Fibroblast of the aortic adventitia (primary cell): Measurements from ENCODE around the gene AURKA. TPM values are rescaled to one million over a fixed set of nuclear protein-coding genes. Genes with fewer than 3 reads are reported as not detected.

Source experiments
- DNase-seq: peaks from one replicate; pipeline ENCODE4 v3.0.0-alpha.2; 2010; ENCODE audit warnings: low read depth
- H3K4me3 ChIP-seq: 2 replicates; pipeline ENCODE4 v1.5.1; 2011; ENCODE audit warnings: low read depth, mild to moderate bottlenecking, control low read depth, low read length, moderate library complexity
- CTCF ChIP-seq: IDR thresholded peaks from 2 replicates; pipeline ENCODE4 v1.5.1; 2011; ENCODE audit warnings: mild to moderate bottlenecking, low read length, control low read depth, inconsistent platforms; ENCODE audit not compliant: insufficient read depth
- total RNA-seq: library from RNA; depleted of rRNA; stranded (reverse); fragments of >200 nt; gene quantifications from 2 replicates; pipeline ENCODE4 v1.2.3, GENCODE V29; 2012; ENCODE audit warnings: low replicate concordance

AURKA gene
- total RNA-seq, 1 donor, result 29.1 TPM

- DNase-seq, result peak; percentile 93
- H3K4me3 ChIP-seq, result no peak overlapping the region
- TF ChIP-seq CTCF, result no peak
Observed at GRCh38 chr20:56373942-56374341, 18.1 kb downstream of the AURKA start.

- no peak for TF ChIP-seq CTCF
- no peak for DNase-seq
- no peak overlapping the region for H3K4me3 ChIP-seq
Observed at GRCh38 chr20:56372850-56373249, 19.2 kb downstream of the AURKA start.

GRCh38 chr20:56371977-56372376 is 20.0 kb downstream of the AURKA start:
- TF ChIP-seq CTCF, result no peak
- no peak for DNase-seq
- H3K4me3 ChIP-seq, result no peak overlapping the region

GRCh38 chr20:56369179-56369578 is 22.8 kb downstream of the AURKA start:
- no peak for DNase-seq
- H3K4me3 ChIP-seq, result no peak overlapping the region
- TF ChIP-seq CTCF, result no peak

- TF ChIP-seq CTCF, result no peak
- no peak overlapping the region for H3K4me3 ChIP-seq
- DNase-seq, result no peak
Observed at GRCh38 chr20:56368351-56369134, 23.5 kb downstream of the AURKA start.

- H3K4me3 ChIP-seq, result no peak overlapping the region
- TF ChIP-seq CTCF, result no peak
- no peak for DNase-seq
Observed at GRCh38 chr20:56363491-56363890, 28.5 kb downstream of the AURKA start.
